HG03196 (cell line): ENCODE data around the gene SCAP.
A peak's percentile ranks its signal among the peaks of the same experiment; 100 is the strongest.
"Not testable (repeated sequence)": the region's sequence is repeated elsewhere in the genome, so short reads cannot be mapped to it uniquely, and the experiment has no call there.

Experiments used
- ATAC-seq: cut with Tn5 transposase; IDR thresholded peaks from one replicate; pipeline ENCODE4 v1.9.1; 2021; ENCODE audit not compliant: unreplicated experiment

The SCAP gene

GRCh38 chr3:47475570-47476329, at the start of gene SCAP:
TSS of gene SCAP (minus strand) at chr3:47475941. CDS start at chr3:47442993, 32,948 bp downstream.
- ATAC-seq, result peak; percentile 80

DNA sequence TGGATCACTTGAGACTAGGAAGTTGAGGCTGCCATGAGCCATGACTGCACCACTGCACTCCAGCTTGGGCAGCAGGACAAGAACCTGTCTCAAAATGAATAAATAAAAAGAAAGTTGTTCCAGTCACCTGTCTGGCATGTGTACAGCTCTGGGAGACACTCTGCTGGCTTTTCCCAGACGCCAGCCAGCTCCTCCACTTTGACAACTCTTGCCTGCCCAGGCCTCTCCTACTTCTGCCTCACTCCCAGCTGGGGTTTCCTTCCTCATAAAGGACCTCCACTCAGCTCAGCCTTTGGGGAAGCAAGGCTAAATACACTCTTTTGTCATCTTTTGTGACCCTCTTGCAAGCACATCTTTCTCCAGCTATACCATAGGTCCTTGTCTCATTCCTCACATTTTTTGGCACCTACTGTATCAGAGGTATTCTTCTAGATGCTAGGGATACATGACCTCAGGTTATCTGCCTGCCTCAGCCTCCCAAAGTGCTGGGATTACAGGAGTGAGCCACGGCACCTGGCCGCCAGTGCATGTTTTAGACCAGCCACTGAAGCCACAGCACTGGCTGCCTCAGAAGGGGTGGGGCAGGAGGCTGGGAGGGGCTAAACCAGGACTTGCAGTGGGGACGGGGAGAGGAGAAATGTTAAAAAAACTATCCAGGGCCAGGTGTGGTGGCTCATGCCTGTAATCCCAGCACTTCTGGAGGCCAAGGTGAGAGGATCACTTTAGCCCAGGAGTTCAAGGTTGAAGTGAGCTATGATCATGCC, 47.8 kb upstream of the SCAP start:
- ATAC-seq, result no peak

DNA sequence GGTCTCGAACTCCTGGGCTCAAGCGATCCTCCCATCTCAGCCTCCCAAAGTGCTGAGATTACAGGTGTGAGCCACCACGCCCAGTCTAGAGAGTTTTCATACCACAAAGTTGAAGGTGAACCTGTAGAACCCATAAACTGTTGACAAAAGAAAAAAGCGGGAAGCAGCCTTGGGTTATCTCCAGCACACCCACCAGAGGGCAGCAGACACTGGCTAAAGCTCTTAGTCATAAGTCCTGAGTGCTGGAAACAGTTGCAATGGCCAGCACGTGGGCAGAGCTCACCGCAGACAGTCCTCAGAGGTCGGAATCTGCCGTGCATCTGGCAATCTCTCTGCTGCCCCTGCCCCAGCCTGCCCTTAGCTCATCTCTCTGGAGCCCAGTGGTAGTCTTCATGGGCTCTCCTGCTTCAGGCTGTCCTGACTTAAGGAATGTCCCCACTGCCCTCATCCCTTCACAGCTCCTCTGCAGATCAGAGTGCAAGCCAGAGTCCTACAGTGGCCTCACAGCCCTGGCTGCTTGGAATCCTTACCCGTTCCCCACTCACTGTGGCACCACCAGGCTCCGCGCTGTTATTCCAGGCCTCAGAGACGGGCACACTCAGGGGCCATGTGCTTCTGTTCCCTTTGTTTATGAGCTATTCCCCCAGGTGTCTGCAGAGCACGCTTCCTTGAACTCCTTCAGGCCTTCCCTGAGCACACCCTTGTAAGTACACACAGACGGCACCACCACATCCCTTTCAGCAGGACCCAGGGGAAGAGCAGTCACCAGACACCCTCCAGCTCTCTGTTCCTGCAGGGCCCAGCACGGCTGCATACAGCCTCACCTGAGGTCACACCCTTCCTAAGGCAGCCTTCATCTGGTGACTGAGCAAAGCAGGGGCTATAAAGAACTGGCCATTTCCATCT, 46.6 kb upstream of the SCAP start:
- no peak for ATAC-seq

DNA sequence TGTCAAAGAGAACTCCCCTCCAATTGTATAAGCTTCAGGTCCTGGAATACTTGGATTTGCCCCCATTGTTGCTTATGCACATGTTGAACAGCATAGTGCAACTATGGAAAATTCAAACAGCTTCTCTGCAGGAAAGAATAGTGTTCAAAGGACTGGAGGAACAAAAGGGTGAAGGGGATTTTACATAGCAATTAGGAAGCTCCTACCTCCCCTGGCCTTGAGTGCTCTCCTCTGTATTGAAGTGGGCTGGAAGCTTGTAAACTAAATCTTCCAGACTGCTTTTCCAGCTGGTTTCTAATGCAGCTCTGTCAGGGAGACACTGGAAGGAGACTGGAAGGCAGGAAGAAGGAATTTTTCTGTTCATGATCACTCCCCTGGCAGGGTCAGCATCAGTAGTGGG, 45.0 kb upstream of the SCAP start:
- ATAC-seq, result no peak

GRCh38 chr3:47517937-47518336, 42.2 kb upstream of the SCAP start:
- no peak for ATAC-seq

- no peak for ATAC-seq
Observed at GRCh38 chr3:47515864-47516319, 40.2 kb upstream of the SCAP start.

DNA sequence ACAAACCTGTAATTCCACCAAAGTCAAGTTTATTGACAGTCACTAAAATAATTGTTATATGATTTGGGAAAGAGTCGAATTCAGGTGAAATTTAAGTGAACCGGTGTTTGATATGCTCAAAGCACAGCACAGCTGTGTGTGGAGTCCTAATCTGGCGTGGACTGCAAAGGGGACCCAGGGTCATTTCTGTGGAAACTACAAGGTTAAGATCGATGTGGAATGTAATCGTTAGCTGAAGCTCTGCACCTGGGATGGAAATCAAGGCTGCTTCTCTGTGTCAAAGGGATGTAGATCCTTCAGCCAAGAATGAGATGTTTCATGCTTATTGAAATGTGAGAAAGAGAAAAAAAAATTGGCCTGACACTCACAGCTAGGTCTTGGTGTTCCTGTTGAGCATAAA, 39.4 kb upstream of the SCAP start:
- ATAC-seq, result no peak

- ATAC-seq, result peak; percentile 95
Observed at GRCh38 chr3:47513125-47513929, 37.6 kb upstream of the SCAP start, which contains the start of gene ELP6. TSS of gene ELP6 (minus strand) at chr3:47513712. CDS start at chr3:47513590, 122 bp downstream.

DNA sequence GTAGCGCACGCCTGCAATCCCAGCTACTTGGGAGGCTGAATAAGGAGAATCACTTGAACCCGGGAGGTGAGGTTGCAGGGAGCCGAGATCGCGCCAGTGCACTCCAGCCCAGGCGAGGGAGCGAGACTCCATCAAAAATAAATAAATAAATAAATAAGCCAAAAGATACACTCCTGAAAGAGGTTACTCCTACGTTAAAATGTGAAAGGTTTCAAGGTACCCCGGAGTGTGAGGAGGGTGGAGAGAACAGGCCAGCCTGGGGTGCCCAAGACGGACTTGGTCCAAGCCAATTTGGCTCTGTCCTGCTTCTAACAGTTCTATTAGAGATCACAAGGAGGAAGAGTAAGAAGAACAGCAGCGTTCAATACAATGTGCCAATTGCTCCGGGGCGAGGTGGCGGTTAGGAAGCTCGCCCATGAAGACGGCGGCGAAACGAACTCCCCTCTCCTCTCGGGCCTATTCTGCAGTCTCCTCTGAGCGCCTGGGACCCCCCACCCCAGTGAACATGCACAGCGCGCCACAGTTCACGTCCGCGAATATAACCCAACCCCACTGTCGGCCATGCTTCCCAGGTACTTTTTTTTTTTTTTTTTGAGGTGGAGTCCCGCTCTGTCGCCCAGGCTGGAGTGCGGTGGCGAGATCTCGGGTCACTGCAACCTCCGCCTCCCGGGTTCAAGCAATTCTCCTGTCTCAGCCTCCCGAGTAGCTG, 36.8 kb upstream of the SCAP start:
- ATAC-seq, result no peak

- not testable (repeated sequence) for ATAC-seq
Observed at GRCh38 chr3:47505267-47505666, 29.5 kb upstream of the SCAP start.

DNA sequence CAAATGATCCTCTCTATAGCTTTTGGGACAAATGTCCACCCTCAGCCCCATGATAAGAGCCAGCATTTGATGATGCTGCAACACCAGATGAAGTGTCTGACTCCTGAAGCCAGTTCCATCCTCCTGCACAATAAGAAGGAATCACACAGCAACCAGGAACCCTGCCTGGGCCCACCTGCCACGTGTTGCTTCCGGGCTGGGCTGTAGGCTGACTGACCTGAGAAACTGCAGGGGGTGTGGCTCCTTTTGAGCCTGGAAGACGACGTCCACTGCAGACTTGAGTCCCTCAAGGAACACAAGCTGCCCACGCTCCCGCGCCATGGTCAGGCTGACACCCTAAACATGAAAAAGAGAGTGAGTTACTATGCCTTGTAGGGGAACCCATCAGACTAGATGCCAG, 28.4 kb upstream of the SCAP start:
- ATAC-seq, result no peak

DNA sequence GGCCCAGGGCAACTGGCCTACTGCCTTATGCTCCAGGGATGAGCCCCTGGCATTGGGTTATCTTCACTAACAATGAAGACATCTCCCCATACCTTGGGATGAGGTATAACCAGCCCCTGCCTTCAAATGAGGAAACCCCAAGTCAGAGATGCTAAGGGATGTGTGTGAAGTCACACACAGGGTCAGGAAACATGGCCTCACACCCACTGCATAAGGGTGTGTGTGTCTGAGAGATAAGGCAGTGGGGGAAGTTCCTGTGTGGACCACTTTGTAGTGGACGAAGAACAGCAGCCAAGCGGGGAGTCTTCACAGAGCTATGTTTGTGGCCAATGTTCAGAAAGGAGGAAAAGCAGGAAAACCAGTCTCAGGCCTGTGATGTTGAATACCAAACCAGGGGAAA, 27.3 kb upstream of the SCAP start:
- no peak for ATAC-seq

- no peak for ATAC-seq
Observed at GRCh38 chr3:47496892-47497291, 21.2 kb upstream of the SCAP start.

GRCh38 chr3:47495886-47496285, 20.1 kb upstream of the SCAP start:
- no peak for ATAC-seq

- ATAC-seq, result no peak
Observed at GRCh38 chr3:47495111-47495510, 19.4 kb upstream of the SCAP start.

- ATAC-seq, result no peak
Observed at GRCh38 chr3:47491777-47492176, 16.0 kb upstream of the SCAP start.

- no peak for ATAC-seq
Observed at GRCh38 chr3:47491186-47491585, 15.4 kb upstream of the SCAP start.

DNA sequence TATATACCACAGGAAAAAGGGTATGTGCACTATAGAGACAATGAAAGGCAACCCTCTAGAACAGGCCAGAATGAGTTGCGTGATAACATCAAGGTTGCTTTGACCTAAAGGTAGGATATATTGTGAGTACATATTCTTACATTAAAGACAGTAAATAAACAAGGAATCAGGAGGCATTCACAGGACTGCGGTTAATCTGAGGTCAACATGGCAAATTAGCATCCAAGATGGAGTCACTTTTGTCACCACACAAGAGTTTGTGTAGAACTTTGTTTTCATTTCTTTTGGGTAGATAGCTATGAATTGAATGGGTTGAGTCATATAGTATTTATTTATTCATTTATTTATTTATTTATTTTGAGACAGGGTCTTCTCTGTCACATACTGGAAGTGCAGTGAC, 11.5 kb upstream of the SCAP start:
- no peak for ATAC-seq

GRCh38 chr3:47485812-47486211, 10.1 kb upstream of the SCAP start:
- ATAC-seq, result no peak

GRCh38 chr3:47482366-47482765, 6.6 kb upstream of the SCAP start:
- ATAC-seq, result no peak
